WERI-Rb-1 (cell line): ENCODE data around the gene NPW.

Experiments used
- DNase-seq: peaks from one replicate; pipeline ENCODE4 v3.0.0-alpha.2; 2020
- H3K27ac ChIP-seq: fragments of 250-450 bp; sonication (Bioruptor Pico); 2 replicates; pipeline ENCODE4 v1.5.1; 2020; ENCODE audit warnings: mild to moderate bottlenecking, moderate library complexity
- H3K27me3 ChIP-seq: fragments of 250-450 bp; sonication (Bioruptor Pico); 2 replicates; pipeline ENCODE4 v1.5.1; 2021; ENCODE audit warnings: mild to moderate bottlenecking, low read depth, moderate library complexity; ENCODE audit not compliant: insufficient read depth, severe bottlenecking
- H3K36me3 ChIP-seq: fragments of 250-450 bp; sonication (Bioruptor Pico); 2 replicates; pipeline ENCODE4 v1.5.1; 2020; ENCODE audit warnings: mild to moderate bottlenecking, moderate library complexity
- H3K4me3 ChIP-seq: 2 replicates; pipeline ENCODE4 v1.5.1; 2011; ENCODE audit warnings: low read depth, mild to moderate bottlenecking, control low read depth, low read length
- H3K9me3 ChIP-seq: fragments of 250-450 bp; sonication (Bioruptor Pico); 2 replicates; pipeline ENCODE4 v1.5.1; 2021; ENCODE audit warnings: mild to moderate bottlenecking, moderate library complexity; ENCODE audit not compliant: severe bottlenecking
- TF ChIP-seq, protein P1 (sequence below): IDR thresholded peaks from 2 replicates; pipeline ENCODE4 v1.5.1; 2011; ENCODE audit warnings: low read depth, mild to moderate bottlenecking, control low read depth, inconsistent platforms, low read length

Gene NPW

DNA sequence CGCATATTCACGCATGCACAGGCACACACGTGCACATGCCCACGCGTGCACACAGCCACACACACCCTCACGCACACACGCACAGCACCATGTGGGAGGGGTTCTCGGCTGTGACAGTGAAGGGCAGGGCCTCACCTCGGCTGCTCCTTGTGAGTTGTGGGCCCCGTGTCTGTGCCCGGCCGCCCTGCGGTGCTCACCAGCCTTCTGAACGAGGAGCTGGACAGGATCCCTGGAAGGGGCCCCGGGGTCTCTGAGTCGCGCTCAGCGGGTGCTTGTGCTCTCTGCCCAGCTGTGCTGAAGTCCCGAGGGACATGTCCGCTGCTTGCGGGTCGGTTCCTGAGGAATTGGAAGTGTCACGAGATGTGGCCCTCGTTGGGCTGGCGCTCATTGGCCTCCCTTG is 44.3 kb downstream of the NPW start:
- TF ChIP-seq, protein P1, sequence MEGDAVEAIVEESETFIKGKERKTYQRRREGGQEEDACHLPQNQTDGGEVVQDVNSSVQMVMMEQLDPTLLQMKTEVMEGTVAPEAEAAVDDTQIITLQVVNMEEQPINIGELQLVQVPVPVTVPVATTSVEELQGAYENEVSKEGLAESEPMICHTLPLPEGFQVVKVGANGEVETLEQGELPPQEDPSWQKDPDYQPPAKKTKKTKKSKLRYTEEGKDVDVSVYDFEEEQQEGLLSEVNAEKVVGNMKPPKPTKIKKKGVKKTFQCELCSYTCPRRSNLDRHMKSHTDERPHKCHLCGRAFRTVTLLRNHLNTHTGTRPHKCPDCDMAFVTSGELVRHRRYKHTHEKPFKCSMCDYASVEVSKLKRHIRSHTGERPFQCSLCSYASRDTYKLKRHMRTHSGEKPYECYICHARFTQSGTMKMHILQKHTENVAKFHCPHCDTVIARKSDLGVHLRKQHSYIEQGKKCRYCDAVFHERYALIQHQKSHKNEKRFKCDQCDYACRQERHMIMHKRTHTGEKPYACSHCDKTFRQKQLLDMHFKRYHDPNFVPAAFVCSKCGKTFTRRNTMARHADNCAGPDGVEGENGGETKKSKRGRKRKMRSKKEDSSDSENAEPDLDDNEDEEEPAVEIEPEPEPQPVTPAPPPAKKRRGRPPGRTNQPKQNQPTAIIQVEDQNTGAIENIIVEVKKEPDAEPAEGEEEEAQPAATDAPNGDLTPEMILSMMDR: no peak
- H3K27me3 ChIP-seq: no peaks in the 10 kb centered on the region
- DNase-seq: no peak
- H3K4me3 ChIP-seq: no peak overlapping the region
- no peaks in the 10 kb centered on the region for H3K9me3 ChIP-seq
- H3K27ac ChIP-seq: no peak overlapping the region
- peaks cover 58% of the 10 kb centered on the region for H3K36me3 ChIP-seq

DNA sequence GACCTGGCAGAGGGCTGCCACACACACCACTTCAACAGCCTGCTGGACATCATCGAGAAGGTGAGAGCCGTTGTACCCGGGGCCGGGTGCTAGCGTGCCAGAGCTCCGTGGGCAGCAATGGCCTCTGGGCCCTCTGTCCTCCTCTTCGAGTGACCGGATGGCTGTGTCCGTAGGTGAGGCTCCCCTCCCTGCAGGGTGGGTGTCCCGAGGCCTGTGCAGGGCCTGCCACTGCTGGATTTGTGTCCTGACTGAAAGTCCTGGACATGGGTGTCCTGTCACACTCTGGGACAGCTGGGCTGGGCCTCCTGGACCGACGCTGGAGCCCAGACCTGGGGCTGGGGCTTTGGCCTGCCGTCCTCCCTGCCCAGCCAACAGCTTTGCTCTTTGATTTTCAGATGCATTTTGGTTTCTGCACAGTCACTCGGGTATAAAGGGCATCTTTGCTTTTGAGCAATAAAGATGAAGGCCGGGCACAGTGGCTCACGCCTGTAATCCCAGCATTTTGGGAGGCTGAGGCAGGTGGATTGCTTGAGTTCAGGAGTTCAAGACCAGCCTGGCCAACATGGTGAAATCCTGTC is 44.9 kb downstream of the NPW start:
- Histone ChIP-seq H3K27me3 (no peaks in the 10 kb centered on the region), H3K36me3 (peaks cover 60% of the 10 kb centered on the region), H3K27ac (no peak overlapping the region), H3K9me3 (no peaks in the 10 kb centered on the region), H3K4me3 (no peak overlapping the region)
- TF ChIP-seq, protein P1: no peak
- DNase-seq: no peak

DNA sequence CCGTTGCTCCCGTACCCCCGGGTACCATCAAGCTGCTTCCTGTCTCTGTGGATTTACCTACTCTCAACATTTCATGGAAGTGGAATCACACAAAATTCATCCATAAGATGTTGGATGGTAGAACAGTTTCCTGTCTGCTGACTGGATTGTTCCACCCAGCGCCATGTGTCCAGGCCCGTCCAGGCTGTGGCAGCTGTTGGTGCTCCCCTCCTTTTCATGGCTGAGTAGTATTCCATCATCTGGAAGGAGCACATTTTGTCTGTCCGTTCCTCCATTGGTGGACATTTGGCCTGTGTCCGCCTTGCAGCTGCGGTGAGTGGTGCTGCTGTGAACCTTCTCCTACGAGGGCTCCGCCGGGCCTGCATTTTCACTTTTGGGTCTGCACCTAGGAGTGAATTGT is 46.6 kb downstream of the NPW start:
- Histone ChIP-seq H3K4me3 (no peak overlapping the region), H3K9me3 (no peaks in the 10 kb centered on the region), H3K27me3 (no peaks in the 10 kb centered on the region), H3K36me3 (peaks cover 58% of the 10 kb centered on the region), H3K27ac (no peak overlapping the region)
- DNase-seq: no peak
- TF ChIP-seq, protein P1: no peak
